ENCODE data around the gene TENM3. TPM values are rescaled to one million over a fixed set of nuclear protein-coding genes. Genes with fewer than 3 reads are reported as not detected.

Gene TENM3
- total RNA-seq, 4 donors from 2014 or later = 0.64 to 5.5 (median 2.1) TPM

DNA sequence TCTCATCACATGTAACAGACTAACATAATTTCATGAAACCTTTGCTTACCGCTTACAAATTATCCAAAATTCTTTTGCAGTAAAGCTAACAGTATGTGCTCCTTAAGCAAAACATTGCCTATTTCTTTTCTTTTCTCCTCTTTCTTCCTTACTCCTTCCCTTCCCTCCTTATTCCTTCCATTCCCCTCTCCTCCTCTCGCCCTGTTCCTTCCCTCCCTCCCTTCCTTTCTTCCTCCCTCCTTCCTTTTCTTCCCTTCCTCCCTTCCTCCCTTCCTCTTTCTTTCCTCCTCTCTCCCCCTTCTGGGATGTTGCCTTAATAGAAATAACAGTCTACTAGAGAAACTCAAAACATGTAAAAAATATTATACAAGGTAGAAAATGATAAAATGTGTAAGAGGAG lies 246.4 kb downstream of the TENM3 start:
- 84 to 87% methylated on average over 2 of the region's 2 CpGs for WGBS, 2 donors
- Histone ChIP-seq H3K4me3 (no peak overlapping the region), H3K27me3 (no peaks in the 10 kb centered on the region), H3K4me1 (peaks cover 0 to 17% (median 0%) of the 10 kb centered on the region in 3 donors), H3K27ac (no peak overlapping the region), H3K9me3 (no peaks in the 10 kb centered on the region), H3K36me3 (no peaks in the 10 kb centered on the region)
- intact Hi-C loops (cut with DNase I) = no loop called here
- no peak for DNase-seq
- no peak for TF ChIP-seq POLR2A (IDR thresholded peaks at IDR 0.05)
- TF ChIP-seq, protein P1, sequence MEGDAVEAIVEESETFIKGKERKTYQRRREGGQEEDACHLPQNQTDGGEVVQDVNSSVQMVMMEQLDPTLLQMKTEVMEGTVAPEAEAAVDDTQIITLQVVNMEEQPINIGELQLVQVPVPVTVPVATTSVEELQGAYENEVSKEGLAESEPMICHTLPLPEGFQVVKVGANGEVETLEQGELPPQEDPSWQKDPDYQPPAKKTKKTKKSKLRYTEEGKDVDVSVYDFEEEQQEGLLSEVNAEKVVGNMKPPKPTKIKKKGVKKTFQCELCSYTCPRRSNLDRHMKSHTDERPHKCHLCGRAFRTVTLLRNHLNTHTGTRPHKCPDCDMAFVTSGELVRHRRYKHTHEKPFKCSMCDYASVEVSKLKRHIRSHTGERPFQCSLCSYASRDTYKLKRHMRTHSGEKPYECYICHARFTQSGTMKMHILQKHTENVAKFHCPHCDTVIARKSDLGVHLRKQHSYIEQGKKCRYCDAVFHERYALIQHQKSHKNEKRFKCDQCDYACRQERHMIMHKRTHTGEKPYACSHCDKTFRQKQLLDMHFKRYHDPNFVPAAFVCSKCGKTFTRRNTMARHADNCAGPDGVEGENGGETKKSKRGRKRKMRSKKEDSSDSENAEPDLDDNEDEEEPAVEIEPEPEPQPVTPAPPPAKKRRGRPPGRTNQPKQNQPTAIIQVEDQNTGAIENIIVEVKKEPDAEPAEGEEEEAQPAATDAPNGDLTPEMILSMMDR (IDR thresholded peaks at IDR 0.05) = no peak

DNA sequence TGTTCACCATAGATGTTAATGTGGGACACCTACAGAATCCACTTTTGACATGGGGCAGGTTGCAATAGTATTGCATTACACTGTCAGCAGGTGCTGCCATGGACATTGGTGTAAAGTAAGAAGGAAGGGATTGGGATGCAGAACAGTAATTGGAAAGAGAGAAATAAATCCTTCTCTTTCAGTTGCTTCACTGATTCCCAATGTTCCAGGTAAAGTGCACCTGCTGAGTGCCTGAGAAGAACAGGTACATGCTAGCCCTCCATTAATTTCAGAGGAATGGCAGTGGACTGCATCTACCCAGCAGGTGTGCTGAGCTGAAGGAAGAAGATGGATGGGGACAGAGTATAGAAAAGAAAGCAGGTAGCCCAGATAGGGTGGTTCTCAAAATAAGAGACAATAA lies 248.5 kb downstream of the TENM3 start:
- H3K4me3 ChIP-seq = no peak overlapping the region
- H3K4me1 ChIP-seq = peaks cover 0 to 17% (median 0%) of the 10 kb centered on the region in 3 donors
- TF ChIP-seq, protein P1 (IDR thresholded peaks at IDR 0.05) = no peak
- no peak for TF ChIP-seq POLR2A (IDR thresholded peaks at IDR 0.05)
- no peaks in the 10 kb centered on the region for H3K36me3 ChIP-seq
- no peaks in the 10 kb centered on the region for H3K27me3 ChIP-seq
- no peak overlapping the region for H3K27ac ChIP-seq
- intact Hi-C loops (cut with DNase I) = no loop called here
- no peaks in the 10 kb centered on the region for H3K9me3 ChIP-seq
- DNase-seq = no peak

DNA sequence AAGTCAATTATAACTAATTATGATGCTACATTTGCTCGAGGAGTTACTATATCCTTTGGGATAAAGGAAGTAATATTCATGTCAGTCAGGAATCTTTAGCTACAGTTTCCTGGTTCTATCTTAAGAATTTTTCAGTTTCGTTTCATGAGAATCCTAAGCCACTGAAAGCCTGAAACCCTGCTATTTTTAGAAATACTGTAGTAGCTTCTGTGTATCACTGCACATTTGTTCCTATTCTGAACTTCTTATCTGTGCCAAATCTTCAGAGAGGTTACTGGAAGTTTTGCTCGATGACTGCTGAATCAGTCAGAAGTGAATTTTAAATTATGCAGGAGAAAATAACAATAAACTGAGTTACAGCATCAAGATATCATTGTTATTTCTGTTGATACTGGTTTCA lies 249.2 kb downstream of the TENM3 start:
- TF ChIP-seq, protein P1 (IDR thresholded peaks at IDR 0.05) = no peak
- no peak for TF ChIP-seq POLR2A (IDR thresholded peaks at IDR 0.05)
- 2 to 4% methylated on average over 3 of the region's 3 CpGs for WGBS, 2 donors
- no peaks in the 10 kb centered on the region for H3K9me3 ChIP-seq
- H3K36me3 ChIP-seq = no peaks in the 10 kb centered on the region
- intact Hi-C loops (cut with DNase I) = no loop called here
- no peak for DNase-seq
- no peak overlapping the region for H3K27ac ChIP-seq
- H3K27me3 ChIP-seq = no peaks in the 10 kb centered on the region
- H3K4me3 ChIP-seq = peak overlapping the region in 1 of 4 donors; percentile 31
- H3K4me1 ChIP-seq = peaks cover 0 to 17% (median 0%) of the 10 kb centered on the region in 3 donors

DNA sequence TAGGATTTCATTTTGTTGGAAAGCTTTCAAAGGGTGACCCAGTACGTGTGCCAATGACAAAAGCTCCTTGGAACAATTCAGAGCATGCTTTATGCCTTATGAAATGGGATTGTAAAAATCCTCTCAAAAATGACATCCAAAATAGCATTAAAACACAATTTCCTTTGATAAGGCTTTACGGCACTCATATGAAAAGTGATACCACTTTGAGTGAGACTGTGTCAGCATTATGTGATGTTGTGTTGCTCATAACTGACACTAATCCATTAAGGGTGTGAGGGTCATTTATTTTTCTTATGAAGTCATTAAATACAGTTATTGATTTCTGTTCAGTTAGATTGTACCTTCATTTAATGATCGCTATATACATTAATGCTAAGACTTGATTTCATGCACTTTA lies 250.2 kb downstream of the TENM3 start:
- H3K27ac ChIP-seq = no peak overlapping the region
- H3K9me3 ChIP-seq = no peaks in the 10 kb centered on the region
- peaks cover 0 to 17% (median 0%) of the 10 kb centered on the region in 3 donors for H3K4me1 ChIP-seq
- WGBS, 2 donors = 70 to 82% methylated on average over 3 of the region's 3 CpGs
- intact Hi-C loops (cut with DNase I) = no loop called here
- H3K27me3 ChIP-seq = no peaks in the 10 kb centered on the region
- no peak for DNase-seq
- H3K4me3 ChIP-seq = no peak overlapping the region
- no peaks in the 10 kb centered on the region for H3K36me3 ChIP-seq
- TF ChIP-seq, protein P1 (IDR thresholded peaks at IDR 0.05) = no peak
- TF ChIP-seq POLR2A (IDR thresholded peaks at IDR 0.05) = no peak

DNA sequence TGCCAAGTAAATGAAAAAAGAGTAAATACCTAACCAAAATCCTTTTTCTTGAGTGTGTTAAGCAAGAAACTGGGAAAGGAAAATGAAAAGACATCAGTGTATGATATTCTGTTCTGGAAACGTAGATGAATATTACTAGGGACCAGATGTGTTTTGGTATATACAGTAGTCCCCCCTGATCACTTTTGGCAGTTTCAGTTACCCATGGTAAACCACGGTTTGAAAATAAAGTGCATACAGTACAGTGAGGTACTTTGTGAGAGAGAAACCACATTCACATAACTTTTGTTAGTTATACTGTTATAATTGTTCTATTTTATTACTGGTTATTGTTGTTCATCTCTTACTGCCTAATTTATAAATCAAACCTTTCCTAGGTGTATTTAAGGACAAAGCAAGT lies 250.9 kb downstream of the TENM3 start:
- intact Hi-C loops (cut with DNase I) = no loop called here
- H3K36me3 ChIP-seq = no peaks in the 10 kb centered on the region
- no peak overlapping the region for H3K27ac ChIP-seq
- H3K9me3 ChIP-seq = no peaks in the 10 kb centered on the region
- no peaks in the 10 kb centered on the region for H3K27me3 ChIP-seq
- TF ChIP-seq, protein P1 (IDR thresholded peaks at IDR 0.05) = no peak
- no peak for TF ChIP-seq POLR2A (IDR thresholded peaks at IDR 0.05)
- H3K4me3 ChIP-seq = no peak overlapping the region
- DNase-seq = no peak
- 55 to 74% methylated on average over 2 of the region's 2 CpGs for WGBS, 2 donors
- H3K4me1 ChIP-seq = peaks cover 0 to 17% (median 0%) of the 10 kb centered on the region in 3 donors

Data from esophagus squamous epithelium (tissue), 5 donors.